PC-3 (cell line): Measurements from ENCODE around the gene BTBD2. TPM values are rescaled to one million over a fixed set of nuclear protein-coding genes. Genes with fewer than 3 reads are reported as not detected.

Source experiments
- ATAC-seq: fragments of 200-7000 bp; cut with Tn5 transposase; 2 replicates; pipeline ENCODE4 v1.9.1; 2020; ENCODE audit warnings: mild to moderate bottlenecking, moderate library complexity
- BruUV-seq: library from RNA; stranded (reverse); fragments of 400-500 nt; replicated peaks from 2 replicates; lab custom pipeline; 2021; lab: Mats Ljungman, UMichigan
- CTCF ChIA-PET: fragments of 300-600 bp; sonication (Branson Sonifier 250); formaldehyde crosslinking; loops from one replicate; lab custom pipeline; 2022; ENCODE audit warnings: antibody characterized with exemption; lab: Charles Lee
- POLR2A ChIA-PET: fragments of 300-600 bp; sonication (Branson Sonifier 250); formaldehyde crosslinking; loops from one replicate; lab custom pipeline; 2022; ENCODE audit warnings: antibody characterized with exemption; ENCODE audit not compliant: unreplicated experiment; lab: Charles Lee
- DNase-seq: peaks from one replicate; pipeline ENCODE4 v3.0.0-alpha.2; 2015
- H2AFZ ChIP-seq: fragments of 300-600 bp; sonication (generic); 2 replicates; pipeline ENCODE4 v1.6.0; 2016; ENCODE audit warnings: antibody characterized with exemption, low read length
- H3F3A ChIP-seq: fragments of 300-600 bp; sonication (generic); one replicate; pipeline ENCODE4 v1.6.0; 2017; ENCODE audit warnings: antibody characterized with exemption, low read length, control low read depth, mild to moderate bottlenecking; ENCODE audit not compliant: unreplicated experiment
- H3K27ac ChIP-seq: fragments of 300-600 bp; sonication (generic); 2 replicates; pipeline ENCODE4 v1.5.1; 2016; ENCODE audit warnings: mild to moderate bottlenecking, low read length
- H3K27me3 ChIP-seq: fragments of 300-600 bp; sonication (generic); 2 replicates; pipeline ENCODE4 v1.6.1; 2016; ENCODE audit warnings: low read length, mixed read lengths
- H3K36me3 ChIP-seq: fragments of 300-600 bp; sonication (generic); 2 replicates; pipeline ENCODE4 v1.6.1; 2016; ENCODE audit warnings: low read depth, mixed run types, low read length, mixed read lengths
- H3K4me1 ChIP-seq: fragments of 300-600 bp; sonication (generic); 2 replicates; pipeline ENCODE4 v1.5.1; 2016; ENCODE audit warnings: low read length; ENCODE audit not compliant: insufficient read depth
- H3K4me2 ChIP-seq: fragments of 300-600 bp; sonication (generic); 2 replicates; pipeline ENCODE4 v1.6.0; 2016; ENCODE audit warnings: low read length
- H3K4me3 ChIP-seq: fragments of 300-600 bp; sonication (generic); 2 replicates; pipeline ENCODE4 v1.5.1; 2016; ENCODE audit warnings: mild to moderate bottlenecking, low read length, mixed read lengths
- H3K79me2 ChIP-seq: fragments of 300-600 bp; sonication (generic); 2 replicates; pipeline ENCODE4 v1.6.1; 2017; ENCODE audit warnings: low read length, mixed read lengths
- H3K9ac ChIP-seq: fragments of 300-600 bp; sonication (generic); 2 replicates; pipeline ENCODE4 v1.6.0; 2016; ENCODE audit warnings: mild to moderate bottlenecking, low read length
- H3K9me2 ChIP-seq: fragments of 300-600 bp; sonication (generic); replicated peaks from 2 replicates; pipeline ENCODE4 v1.6.1; 2016; ENCODE audit warnings: mixed run types, low read length, mixed read lengths
- H3K9me3 ChIP-seq: fragments of 300-600 bp; sonication (generic); 2 replicates; pipeline ENCODE4 v1.6.1; 2016; ENCODE audit warnings: low read length, mixed read lengths
- H4K20me1 ChIP-seq: fragments of 300-600 bp; sonication (generic); 2 replicates; pipeline ENCODE4 v1.6.1; 2016; ENCODE audit warnings: low read length, mixed read lengths
- CTCF ChIP-seq: fragments of 300-600 bp; sonication (generic); conservative IDR thresholded peaks from 2 replicates; pipeline ENCODE4 v1.5.1; 2017; ENCODE audit warnings: antibody characterized with exemption, low read depth, mild to moderate bottlenecking, low read length
- EZH2 ChIP-seq: fragments of 300-600 bp; sonication (generic); IDR thresholded peaks from one replicate; pipeline ENCODE4 v1.6.1; 2017; ENCODE audit warnings: antibody characterized with exemption, mild to moderate bottlenecking, low read length; ENCODE audit not compliant: unreplicated experiment
- EZH2phosphoT487 ChIP-seq: fragments of 300-600 bp; sonication (generic); IDR thresholded peaks from 2 replicates; pipeline ENCODE4 v1.6.1; 2018; ENCODE audit warnings: mild to moderate bottlenecking, antibody characterized with exemption, low read length, borderline replicate concordance
- intact Hi-C: fragments of 100-400 bp; cut with micrococcal nuclease; formaldehyde crosslinking; loops from 2 replicates; pipeline ENCODE4 v1.9.0; 2023
- total RNA-seq: library from RNA; depleted of rRNA; stranded (reverse); fragments of >200 nt; gene quantifications from 2 replicates; pipeline ENCODE4 v1.2.3, GENCODE V29; 2014

BTBD2 gene
- total RNA-seq, 1 experiment from 2014 or later, result 72.0 TPM

GRCh38 chr19:1967087-1967608, 48.4 kb downstream of the BTBD2 start:
- no peaks in the 10 kb centered on the region for H4K20me1 ChIP-seq
- H3K4me3 ChIP-seq, result no peak overlapping the region
- DNase-seq (no peak), ATAC-seq (no peak)
- ChIA-PET POLR2A (no interaction called here), CTCF (no interaction called here)
- no TSS peak for BruUV-seq
- H3K4me2 ChIP-seq, result no peak overlapping the region
- H3K9ac ChIP-seq, result no peak overlapping the region
- no peaks in the 10 kb centered on the region for H3K36me3 ChIP-seq
- no peaks in the 10 kb centered on the region for H3K27me3 ChIP-seq
- intact Hi-C loops, result no loop called here
- no peak overlapping the region for H2AFZ ChIP-seq
- H3K9me3 ChIP-seq, result no peaks in the 10 kb centered on the region
- peaks cover 11% of the 10 kb centered on the region for H3K79me2 ChIP-seq
- no peak for TF ChIP-seq CTCF
- TF ChIP-seq EZH2phosphoT487, result no peak
- no peak for TF ChIP-seq EZH2
- no peaks in the 10 kb centered on the region for H3K9me2 ChIP-seq
- no peaks in the 10 kb centered on the region for H3F3A ChIP-seq
- H3K4me1 ChIP-seq, result peaks cover 23% of the 10 kb centered on the region
- H3K27ac ChIP-seq, result no peak overlapping the region

GRCh38 chr19:1962674-1963073, 52.8 kb downstream of the BTBD2 start:
- Histone ChIP-seq H3K4me1 (no peaks in the 10 kb centered on the region), H2AFZ (no peak overlapping the region), H3K27me3 (no peaks in the 10 kb centered on the region), H4K20me1 (no peaks in the 10 kb centered on the region), H3K9me2 (no peaks in the 10 kb centered on the region), H3K9ac (no peak overlapping the region), H3K36me3 (no peaks in the 10 kb centered on the region), H3K27ac (no peak overlapping the region), H3K9me3 (no peaks in the 10 kb centered on the region), H3K4me3 (no peak overlapping the region), H3K79me2 (peaks cover 4% of the 10 kb centered on the region; the same call in 1 of the 2 replicates), H3K4me2 (no peak overlapping the region), H3F3A (no peaks in the 10 kb centered on the region)
- DNase-seq (no peak), ATAC-seq (no peak)
- POLR2A ChIA-PET, result no interaction called here
- TF ChIP-seq EZH2phosphoT487, result no peak
- no peak for TF ChIP-seq EZH2
- no peak for TF ChIP-seq CTCF
- intact Hi-C loops, result no loop called here
- CTCF ChIA-PET, result no interaction called here
- BruUV-seq, result no TSS peak

DNA sequence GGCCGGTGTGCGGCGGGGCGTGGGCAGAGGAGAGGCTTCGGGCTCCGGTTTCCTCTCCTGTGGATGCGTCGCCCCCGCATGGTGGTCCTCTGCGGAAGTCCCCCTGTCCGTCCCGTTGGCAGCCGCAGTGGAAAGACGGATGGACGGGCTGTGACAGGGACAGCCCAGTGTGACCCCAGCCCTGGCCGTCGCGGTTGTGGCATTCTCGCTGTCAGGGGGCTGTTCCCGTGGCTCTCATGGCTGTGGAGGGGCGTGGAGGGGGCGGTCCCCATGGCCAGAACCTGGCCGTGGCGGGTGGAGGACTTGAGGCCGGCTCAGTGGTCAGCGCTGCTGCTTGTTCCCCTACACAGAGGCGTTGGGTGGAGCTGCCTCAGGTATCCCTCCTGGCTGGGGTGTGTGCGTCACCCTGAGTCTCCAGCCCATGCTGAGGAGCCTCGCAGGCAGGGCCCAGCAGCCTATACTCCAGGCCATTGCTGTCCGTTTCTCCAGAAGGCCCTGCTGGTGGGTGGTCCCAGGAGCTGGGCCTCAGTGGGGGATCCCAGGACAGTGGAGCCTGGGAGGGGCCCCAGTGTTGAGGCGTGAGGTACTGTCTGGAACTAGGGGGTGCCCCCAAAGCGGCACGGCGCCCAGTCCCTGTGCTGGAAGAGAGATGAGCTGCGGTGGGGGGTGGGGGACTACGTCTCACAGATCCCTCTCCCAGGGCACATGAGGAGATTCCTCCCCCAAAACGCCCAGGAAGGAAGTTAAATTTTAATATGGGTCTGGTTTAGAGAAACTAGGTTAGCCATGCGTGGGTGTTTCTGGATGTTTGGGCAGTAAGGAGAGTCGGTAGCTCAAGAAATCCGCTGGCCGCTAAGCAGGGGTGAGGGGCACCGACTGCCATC, 54.3 kb downstream of the BTBD2 start:
- Histone ChIP-seq H3K4me2 (no peak overlapping the region), H3F3A (no peaks in the 10 kb centered on the region), H3K36me3 (no peaks in the 10 kb centered on the region), H4K20me1 (no peaks in the 10 kb centered on the region), H3K27me3 (no peaks in the 10 kb centered on the region), H3K79me2 (peaks cover 6% of the 10 kb centered on the region; the same call in 1 of the 2 replicates), H3K4me3 (no peak overlapping the region), H3K4me1 (no peaks in the 10 kb centered on the region), H3K27ac (no peak overlapping the region), H3K9ac (no peak overlapping the region), H3K9me3 (no peaks in the 10 kb centered on the region), H2AFZ (no peak overlapping the region), H3K9me2 (no peaks in the 10 kb centered on the region)
- intact Hi-C loops, result no loop called here
- ChIA-PET CTCF (no interaction called here), POLR2A (no interaction called here)
- ATAC-seq, result no peak
- DNase-seq, result no peak
- no TSS peak for BruUV-seq
- TF ChIP-seq EZH2phosphoT487 (no peak), CTCF (no peak), EZH2 (no peak)
